Epithelial cell of esophagus (primary cell): ENCODE data around the gene RBL1.
"Not testable (repeated sequence)": the region's sequence is repeated elsewhere in the genome, so short reads cannot be mapped to it uniquely, and the experiment has no call there.

Source experiments
- DNase-seq: peaks from one replicate; pipeline ENCODE4 v3.0.0; 2010; ENCODE audit warnings: low read depth
- H3K4me3 ChIP-seq: 2 replicates; pipeline ENCODE4 v1.5.1; 2011; ENCODE audit warnings: mild to moderate bottlenecking, low read length, control low read depth
- TF ChIP-seq, protein P1 (sequence below): IDR thresholded peaks from 2 replicates; pipeline ENCODE4 v1.5.1; 2011; ENCODE audit warnings: low read depth, mild to moderate bottlenecking, low read length, control low read depth, inconsistent platforms; ENCODE audit not compliant: insufficient read depth; ENCODE audit errors: missing control alignments

Gene RBL1

DNA sequence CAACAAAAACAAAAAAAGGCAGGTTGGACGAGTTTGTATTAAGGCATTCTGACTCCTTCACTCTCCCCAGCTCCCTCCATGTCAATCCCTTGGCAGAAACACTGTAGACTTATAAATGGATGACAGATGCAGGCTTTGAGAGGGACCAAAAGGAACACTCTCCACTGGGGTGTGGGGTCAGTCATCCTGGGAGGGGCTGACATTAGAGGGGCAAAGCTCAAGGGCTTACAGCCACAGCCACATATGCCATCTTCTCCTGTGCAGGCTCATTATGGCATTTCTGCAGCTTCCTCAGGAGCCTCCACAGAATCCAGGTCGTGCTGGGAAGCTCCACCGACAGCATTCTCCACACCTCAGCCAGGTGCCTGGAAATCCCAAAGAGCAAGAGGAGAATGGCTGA is 33.0 kb upstream of the RBL1 start:
- no peak for DNase-seq
- TF ChIP-seq, protein P1, sequence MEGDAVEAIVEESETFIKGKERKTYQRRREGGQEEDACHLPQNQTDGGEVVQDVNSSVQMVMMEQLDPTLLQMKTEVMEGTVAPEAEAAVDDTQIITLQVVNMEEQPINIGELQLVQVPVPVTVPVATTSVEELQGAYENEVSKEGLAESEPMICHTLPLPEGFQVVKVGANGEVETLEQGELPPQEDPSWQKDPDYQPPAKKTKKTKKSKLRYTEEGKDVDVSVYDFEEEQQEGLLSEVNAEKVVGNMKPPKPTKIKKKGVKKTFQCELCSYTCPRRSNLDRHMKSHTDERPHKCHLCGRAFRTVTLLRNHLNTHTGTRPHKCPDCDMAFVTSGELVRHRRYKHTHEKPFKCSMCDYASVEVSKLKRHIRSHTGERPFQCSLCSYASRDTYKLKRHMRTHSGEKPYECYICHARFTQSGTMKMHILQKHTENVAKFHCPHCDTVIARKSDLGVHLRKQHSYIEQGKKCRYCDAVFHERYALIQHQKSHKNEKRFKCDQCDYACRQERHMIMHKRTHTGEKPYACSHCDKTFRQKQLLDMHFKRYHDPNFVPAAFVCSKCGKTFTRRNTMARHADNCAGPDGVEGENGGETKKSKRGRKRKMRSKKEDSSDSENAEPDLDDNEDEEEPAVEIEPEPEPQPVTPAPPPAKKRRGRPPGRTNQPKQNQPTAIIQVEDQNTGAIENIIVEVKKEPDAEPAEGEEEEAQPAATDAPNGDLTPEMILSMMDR, result no peak
- H3K4me3 ChIP-seq, result no peak overlapping the region

DNA sequence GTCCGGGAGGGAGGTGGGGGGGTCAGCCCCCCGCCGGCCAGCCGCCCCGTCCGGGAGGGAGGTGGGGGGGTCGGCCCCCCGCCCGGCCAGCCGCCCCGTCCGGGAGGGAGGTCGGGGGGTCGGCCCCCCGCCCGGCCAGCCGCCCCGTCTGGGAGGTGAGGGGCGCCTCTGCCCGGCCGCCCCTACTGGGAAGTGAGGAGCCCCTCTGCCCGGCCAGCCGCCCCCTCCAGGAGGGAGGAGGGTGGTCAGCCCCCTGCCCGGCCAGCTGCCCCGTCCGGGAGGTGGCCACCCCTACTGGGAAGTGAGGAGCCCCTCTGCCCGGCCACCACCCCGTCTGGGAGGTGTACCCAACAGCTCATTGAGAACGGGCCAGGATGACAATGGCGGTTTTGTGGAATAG is 30.5 kb upstream of the RBL1 start:
- not testable (repeated sequence) for DNase-seq, H3K4me3 ChIP-seq

GRCh38 chr20:37123441-37123840 is 27.6 kb upstream of the RBL1 start:
- no peak for DNase-seq
- H3K4me3 ChIP-seq, result no peak overlapping the region
- TF ChIP-seq, protein P1, result no peak

GRCh38 chr20:37120497-37120896 is 24.7 kb upstream of the RBL1 start:
- TF ChIP-seq, protein P1, result no peak

GRCh38 chr20:37119356-37120036 is 23.7 kb upstream of the RBL1 start:
- DNase-seq, result no peak
- no peak overlapping the region for H3K4me3 ChIP-seq
- TF ChIP-seq, protein P1, result no peak

More at GRCh38 chr20:37120497-37120896, 24.7 kb upstream of the RBL1 start:
- no peak overlapping the region for H3K4me3 ChIP-seq
- DNase-seq, result no peak

GRCh38 chr20:37114012-37114411 is 18.2 kb upstream of the RBL1 start:
- DNase-seq, result peak; percentile 15
- H3K4me3 ChIP-seq, result no peak overlapping the region
- TF ChIP-seq, protein P1, result no peak

GRCh38 chr20:37111926-37112455 is 16.2 kb upstream of the RBL1 start:
- no peak overlapping the region for H3K4me3 ChIP-seq
- TF ChIP-seq, protein P1, result no peak
- no peak for DNase-seq

- DNase-seq, result peak; percentile 42
- no peak overlapping the region for H3K4me3 ChIP-seq
- TF ChIP-seq, protein P1, result no peak
These were observed 12.9 kb upstream of the RBL1 start for GRCh38 chr20:37108676-37109075.
